PFSK-1 (cell line): ENCODE measurements around the gene APOL5.

Source experiments
- POLR2AphosphoS5 ChIP-seq: IDR thresholded peaks from 2 replicates; pipeline ENCODE4 v1.6.1; 2012; ENCODE audit warnings: low read depth, mild to moderate bottlenecking, control low read depth, low read length, moderate library complexity
- SIN3A ChIP-seq: IDR thresholded peaks from 2 replicates; pipeline ENCODE4 v1.6.1; 2012; ENCODE audit warnings: mild to moderate bottlenecking, low read length, moderate library complexity, borderline replicate concordance; ENCODE audit not compliant: insufficient read depth

- TF ChIP-seq POLR2AphosphoS5 = no peak
- no peak for TF ChIP-seq SIN3A
These were observed 8.8 kb upstream of the APOL5 start for GRCh38 chr22:35708917-35709316.
